ENCODE results near the gene CFLAR. TPM values are rescaled to one million over a fixed set of nuclear protein-coding genes. Genes with fewer than 3 reads are reported as not detected.

CFLAR gene
- total and polyA plus RNA-seq, 2 of the 13 experiments (the other 11 are each of a cell fraction or from before 2014, with no cell fraction given), result 43.8 to 92.1 TPM

DNA sequence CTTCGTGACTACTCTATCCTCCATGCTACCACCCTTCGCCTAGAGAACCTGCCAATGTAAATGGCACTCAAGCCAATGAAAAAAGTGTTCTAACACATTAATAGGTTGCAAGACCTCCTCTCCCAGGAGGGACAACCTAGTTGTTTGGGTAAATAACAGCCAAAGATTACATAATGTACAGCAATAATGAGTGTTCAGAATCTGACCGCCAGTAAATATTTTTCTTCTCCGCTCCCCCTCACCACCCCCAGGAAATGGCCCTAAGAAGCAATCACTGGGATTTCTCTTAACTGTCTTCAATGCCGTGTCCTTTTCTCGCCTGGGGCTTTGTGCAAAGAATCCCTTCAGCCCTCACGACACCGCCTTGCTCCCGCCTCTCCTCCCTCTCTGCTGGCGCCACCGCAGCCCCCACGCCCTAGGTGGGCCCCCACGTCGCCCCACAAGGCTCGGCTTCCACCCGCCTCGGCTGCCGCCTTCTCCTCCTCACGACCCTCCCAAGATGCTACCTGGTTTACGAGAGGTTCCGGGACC lies 45.0 kb upstream of the CFLAR start (continued):
- TF ChIP-seq ZBTB44 (CRISPR knock-in tag; IDR thresholded peaks at IDR 0.05) (no peak), REL (CRISPR knock-in tag; conservative IDR thresholded peaks at IDR 0.05) (no peak), ZNF530 (CRISPR knock-in tag; IDR thresholded peaks at IDR 0.05; ENCODE audit: low read depth) (no peak), SP1 (IDR thresholded peaks at IDR 0.05) (no peak), SP1 (CRISPR knock-in tag; IDR thresholded peaks at IDR 0.05) (no peak), ZNF768 (CRISPR knock-in tag; IDR thresholded peaks at IDR 0.05) (peak; percentile 46; the same call in 1 of the 2 replicates), MXD3 (CRISPR knock-in tag; IDR thresholded peaks at IDR 0.05) (no peak; the same call in 1 of the 2 replicates), STAT5B (CRISPR knock-in tag; IDR thresholded peaks at IDR 0.05) (no peak), ZNF646 (CRISPR knock-in tag; IDR thresholded peaks at IDR 0.05) (no peak; the same call in 1 of the 2 replicates)
- TF ChIP-seq, protein P1, sequence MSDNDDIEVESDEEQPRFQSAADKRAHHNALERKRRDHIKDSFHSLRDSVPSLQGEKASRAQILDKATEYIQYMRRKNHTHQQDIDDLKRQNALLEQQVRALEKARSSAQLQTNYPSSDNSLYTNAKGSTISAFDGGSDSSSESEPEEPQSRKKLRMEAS (IDR thresholded peaks at IDR 0.05), result no peak
- TF ChIP-seq, protein P2, sequence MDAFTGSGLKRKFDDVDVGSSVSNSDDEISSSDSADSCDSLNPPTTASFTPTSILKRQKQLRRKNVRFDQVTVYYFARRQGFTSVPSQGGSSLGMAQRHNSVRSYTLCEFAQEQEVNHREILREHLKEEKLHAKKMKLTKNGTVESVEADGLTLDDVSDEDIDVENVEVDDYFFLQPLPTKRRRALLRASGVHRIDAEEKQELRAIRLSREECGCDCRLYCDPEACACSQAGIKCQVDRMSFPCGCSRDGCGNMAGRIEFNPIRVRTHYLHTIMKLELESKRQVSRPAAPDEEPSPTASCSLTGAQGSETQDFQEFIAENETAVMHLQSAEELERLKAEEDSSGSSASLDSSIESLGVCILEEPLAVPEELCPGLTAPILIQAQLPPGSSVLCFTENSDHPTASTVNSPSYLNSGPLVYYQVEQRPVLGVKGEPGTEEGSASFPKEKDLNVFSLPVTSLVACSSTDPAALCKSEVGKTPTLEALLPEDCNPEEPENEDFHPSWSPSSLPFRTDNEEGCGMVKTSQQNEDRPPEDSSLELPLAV (CRISPR knock-in tag; conservative IDR thresholded peaks at IDR 0.05; ENCODE audit: low read depth), result no peak
- TF ChIP-seq, protein P3, sequence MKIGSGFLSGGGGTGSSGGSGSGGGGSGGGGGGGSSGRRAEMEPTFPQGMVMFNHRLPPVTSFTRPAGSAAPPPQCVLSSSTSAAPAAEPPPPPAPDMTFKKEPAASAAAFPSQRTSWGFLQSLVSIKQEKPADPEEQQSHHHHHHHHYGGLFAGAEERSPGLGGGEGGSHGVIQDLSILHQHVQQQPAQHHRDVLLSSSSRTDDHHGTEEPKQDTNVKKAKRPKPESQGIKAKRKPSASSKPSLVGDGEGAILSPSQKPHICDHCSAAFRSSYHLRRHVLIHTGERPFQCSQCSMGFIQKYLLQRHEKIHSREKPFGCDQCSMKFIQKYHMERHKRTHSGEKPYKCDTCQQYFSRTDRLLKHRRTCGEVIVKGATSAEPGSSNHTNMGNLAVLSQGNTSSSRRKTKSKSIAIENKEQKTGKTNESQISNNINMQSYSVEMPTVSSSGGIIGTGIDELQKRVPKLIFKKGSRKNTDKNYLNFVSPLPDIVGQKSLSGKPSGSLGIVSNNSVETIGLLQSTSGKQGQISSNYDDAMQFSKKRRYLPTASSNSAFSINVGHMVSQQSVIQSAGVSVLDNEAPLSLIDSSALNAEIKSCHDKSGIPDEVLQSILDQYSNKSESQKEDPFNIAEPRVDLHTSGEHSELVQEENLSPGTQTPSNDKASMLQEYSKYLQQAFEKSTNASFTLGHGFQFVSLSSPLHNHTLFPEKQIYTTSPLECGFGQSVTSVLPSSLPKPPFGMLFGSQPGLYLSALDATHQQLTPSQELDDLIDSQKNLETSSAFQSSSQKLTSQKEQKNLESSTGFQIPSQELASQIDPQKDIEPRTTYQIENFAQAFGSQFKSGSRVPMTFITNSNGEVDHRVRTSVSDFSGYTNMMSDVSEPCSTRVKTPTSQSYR (CRISPR knock-in tag; IDR thresholded peaks at IDR 0.05; ENCODE audit: borderline replicate concordance), result no peak; the same call in 1 of the 2 replicates
- TF ChIP-seq, protein P4, sequence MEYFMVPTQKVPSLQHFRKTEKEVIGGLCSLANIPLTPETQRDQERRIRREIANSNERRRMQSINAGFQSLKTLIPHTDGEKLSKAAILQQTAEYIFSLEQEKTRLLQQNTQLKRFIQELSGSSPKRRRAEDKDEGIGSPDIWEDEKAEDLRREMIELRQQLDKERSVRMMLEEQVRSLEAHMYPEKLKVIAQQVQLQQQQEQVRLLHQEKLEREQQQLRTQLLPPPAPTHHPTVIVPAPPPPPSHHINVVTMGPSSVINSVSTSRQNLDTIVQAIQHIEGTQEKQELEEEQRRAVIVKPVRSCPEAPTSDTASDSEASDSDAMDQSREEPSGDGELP (IDR thresholded peaks at IDR 0.05; ENCODE audit: borderline replicate concordance, low read depth), result no peak
- TF ChIP-seq, protein P5, sequence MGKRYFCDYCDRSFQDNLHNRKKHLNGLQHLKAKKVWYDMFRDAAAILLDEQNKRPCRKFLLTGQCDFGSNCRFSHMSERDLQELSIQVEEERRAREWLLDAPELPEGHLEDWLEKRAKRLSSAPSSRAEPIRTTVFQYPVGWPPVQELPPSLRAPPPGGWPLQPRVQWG (CRISPR knock-in tag; IDR thresholded peaks at IDR 0.05; ENCODE audit: borderline replicate concordance, low read depth), result no peak
